GM19351 (cell line): ENCODE results near the gene CASQ1.

Experiments used
- ATAC-seq: cut with Tn5 transposase; IDR thresholded peaks from one replicate; pipeline ENCODE4 v1.9.1; 2021; ENCODE audit warnings: mild to moderate bottlenecking, moderate library complexity; ENCODE audit not compliant: unreplicated experiment

The CASQ1 gene

GRCh38 chr1:160189649-160190625 lies at the start of gene CASQ1:
Gene CASQ1, plus strand, starts transcription at chr1:160190575. Its CDS starts 177 bp downstream, at chr1:160190752.
- no peak for ATAC-seq

GRCh38 chr1:160143695-160144094 lies 46.7 kb upstream of the CASQ1 start:
- no peak for ATAC-seq

GRCh38 chr1:160144921-160145320 lies 45.5 kb upstream of the CASQ1 start:
- ATAC-seq: no peak

- no peak for ATAC-seq
Measured at GRCh38 chr1:160146107-160146506, 44.3 kb upstream of the CASQ1 start.

GRCh38 chr1:160148121-160148520 lies 42.3 kb upstream of the CASQ1 start:
- ATAC-seq: no peak

GRCh38 chr1:160149233-160149632 lies 41.1 kb upstream of the CASQ1 start:
- no peak for ATAC-seq

GRCh38 chr1:160149716-160150115 lies 40.7 kb upstream of the CASQ1 start:
- ATAC-seq: no peak

GRCh38 chr1:160151303-160151702 lies 39.1 kb upstream of the CASQ1 start, which contains the start of gene ATP1A4:
Gene ATP1A4, plus strand, starts transcription at chr1:160151603. Its CDS starts 438 bp downstream, at chr1:160152041.
- ATAC-seq: no peak

- ATAC-seq: no peak
Measured at GRCh38 chr1:160154790-160155189, 35.6 kb upstream of the CASQ1 start.

- no peak for ATAC-seq
Measured at GRCh38 chr1:160156361-160156760, 34.0 kb upstream of the CASQ1 start.

- ATAC-seq: no peak
Measured at GRCh38 chr1:160157174-160157573, 33.2 kb upstream of the CASQ1 start.

- ATAC-seq: no peak
Measured at GRCh38 chr1:160158031-160158430, 32.3 kb upstream of the CASQ1 start.

GRCh38 chr1:160158534-160158933 lies 31.8 kb upstream of the CASQ1 start:
- no peak for ATAC-seq

GRCh38 chr1:160159846-160160245 lies 30.5 kb upstream of the CASQ1 start:
- ATAC-seq: no peak

GRCh38 chr1:160161965-160162705 lies 28.2 kb upstream of the CASQ1 start:
- ATAC-seq: peak; percentile 62

- no peak for ATAC-seq
Measured at GRCh38 chr1:160162931-160163330, 27.4 kb upstream of the CASQ1 start.

- ATAC-seq: no peak
Measured at GRCh38 chr1:160163615-160164014, 26.8 kb upstream of the CASQ1 start.

GRCh38 chr1:160164121-160164520 lies 26.3 kb upstream of the CASQ1 start:
- no peak for ATAC-seq

GRCh38 chr1:160166166-160166868 lies 24.1 kb upstream of the CASQ1 start:
- ATAC-seq: no peak

GRCh38 chr1:160167056-160167455 lies 23.3 kb upstream of the CASQ1 start:
- ATAC-seq: no peak

- ATAC-seq: no peak
Measured at GRCh38 chr1:160167580-160167979, 22.8 kb upstream of the CASQ1 start.
